HG03378 (cell line): ENCODE measurements around the gene ABLIM2.
"Not testable (repeated sequence)": the region's sequence is repeated elsewhere in the genome, so short reads cannot be mapped to it uniquely, and the experiment has no call there.

Experiments
- ATAC-seq: cut with Tn5 transposase; IDR thresholded peaks from one replicate; pipeline ENCODE4 v1.9.1; 2021; ENCODE audit warnings: mild to moderate bottlenecking, moderate library complexity; ENCODE audit not compliant: unreplicated experiment

Gene ABLIM2

DNA sequence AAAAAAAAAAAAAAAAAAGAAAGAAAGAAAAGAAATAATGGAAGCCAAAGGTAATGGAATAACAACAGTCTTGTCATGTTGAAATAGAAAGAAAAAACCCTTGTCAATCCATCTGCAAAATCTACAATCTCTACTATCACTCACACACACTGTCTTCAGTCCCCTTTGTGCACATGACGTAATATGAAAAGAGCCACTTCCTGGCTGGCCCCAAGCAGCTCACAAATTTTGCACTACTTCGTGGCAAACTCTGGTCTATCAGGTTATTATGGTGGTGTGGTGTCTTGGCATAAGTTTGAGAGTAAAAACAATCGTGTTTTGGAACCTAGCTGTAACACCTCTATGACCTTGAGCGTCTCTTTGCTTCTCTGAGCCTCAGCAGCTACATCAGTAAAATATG is 210.7 kb downstream of the ABLIM2 start:
- no peak for ATAC-seq

DNA sequence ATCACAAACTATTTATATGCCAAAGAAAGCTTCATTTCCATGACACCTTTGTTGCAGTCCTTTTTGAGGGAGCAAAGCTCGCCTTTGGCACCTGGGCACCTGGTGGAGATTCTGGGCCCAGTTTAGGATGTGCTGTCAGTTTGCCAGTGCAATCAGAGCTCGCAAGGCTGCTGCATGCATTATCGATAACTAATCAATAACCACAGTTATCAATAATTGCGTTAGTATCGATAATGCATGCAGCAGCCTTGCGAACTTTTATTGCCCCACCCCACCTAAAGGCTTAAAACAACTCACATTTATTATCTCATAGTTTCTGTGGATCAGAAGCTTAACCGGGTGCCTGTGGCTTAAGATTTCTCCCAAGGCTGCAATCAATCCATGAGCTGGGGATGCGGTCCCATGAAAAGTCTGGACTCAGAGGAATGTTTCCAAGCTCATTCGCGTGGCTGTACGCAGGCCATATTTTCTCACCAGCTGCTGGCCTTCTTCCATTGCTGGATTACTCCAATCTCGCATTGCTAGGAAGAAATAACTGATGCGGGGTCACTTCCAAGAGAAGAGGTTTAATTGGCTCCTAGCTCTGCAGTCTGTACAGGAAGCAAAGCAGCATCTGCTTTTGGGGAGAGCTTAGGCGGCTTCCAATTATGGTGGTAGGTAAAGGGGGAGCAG is 212.8 kb downstream of the ABLIM2 start:
- ATAC-seq: no peak

DNA sequence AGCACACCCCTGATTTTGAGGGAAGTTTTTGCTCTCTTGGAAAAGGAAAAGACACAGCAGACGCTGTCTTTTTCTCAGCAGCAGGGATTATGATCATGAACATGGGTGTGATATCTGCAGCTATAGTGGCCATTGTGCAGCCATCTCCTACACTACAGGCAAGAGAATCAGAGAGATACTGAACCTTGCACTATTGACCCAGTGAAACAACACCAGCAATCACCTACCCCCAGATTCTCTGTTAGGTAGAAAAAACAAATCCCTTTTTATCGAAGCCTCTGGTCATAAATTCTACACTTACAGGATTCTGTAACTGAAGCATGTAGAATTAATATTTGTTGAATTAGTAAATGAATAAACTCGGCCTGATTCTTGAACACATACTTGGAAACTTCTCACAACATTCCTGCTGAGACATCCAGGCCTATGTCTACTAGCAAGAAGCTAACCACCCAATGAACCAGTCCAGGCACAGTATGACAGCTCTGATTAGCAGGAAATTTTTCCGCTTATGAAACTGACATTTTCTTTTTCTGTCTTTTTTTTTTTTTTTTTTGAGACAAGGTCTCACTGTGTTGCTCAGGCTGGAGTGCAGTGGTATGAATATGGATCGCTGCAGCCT is 213.9 kb downstream of the ABLIM2 start:
- ATAC-seq: no peak

DNA sequence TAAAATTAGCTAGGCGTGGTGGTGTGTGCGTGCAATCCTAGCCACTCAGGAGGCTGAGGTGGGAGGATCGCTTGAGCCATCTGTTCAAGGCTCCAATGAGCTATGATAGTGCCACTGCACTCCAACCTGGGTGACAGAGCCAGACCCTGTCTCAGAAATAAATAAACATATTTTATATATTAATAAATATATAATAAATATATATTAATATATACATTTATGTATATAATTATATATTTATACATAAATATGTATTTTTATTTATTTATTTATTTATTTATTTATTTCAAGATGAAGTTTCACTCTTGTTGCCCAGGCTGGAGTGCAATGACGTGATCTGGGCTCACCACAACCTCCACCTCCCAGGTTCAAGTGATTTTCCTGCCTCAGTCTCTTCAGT is 214.9 kb downstream of the ABLIM2 start:
- not testable (repeated sequence) for ATAC-seq

DNA sequence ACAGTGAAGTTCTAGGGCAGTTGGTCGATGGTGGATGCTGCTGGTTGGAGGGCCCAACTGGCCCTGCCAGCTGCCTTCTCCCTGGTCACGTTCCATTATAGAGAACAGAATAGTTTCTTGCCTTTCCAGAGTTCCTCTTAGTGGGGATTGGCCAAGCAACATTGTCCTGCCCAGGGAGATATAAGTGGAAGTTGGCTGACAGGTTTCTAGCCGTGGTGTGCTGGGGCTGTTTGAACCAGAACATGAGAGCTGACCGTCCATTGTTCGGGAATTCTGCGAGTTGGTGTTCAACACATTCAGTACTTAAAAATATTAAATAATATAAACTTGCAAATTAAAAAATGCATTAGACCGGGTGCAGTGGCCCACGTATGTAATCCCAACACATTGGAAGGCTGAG is 215.4 kb downstream of the ABLIM2 start:
- no peak for ATAC-seq

DNA sequence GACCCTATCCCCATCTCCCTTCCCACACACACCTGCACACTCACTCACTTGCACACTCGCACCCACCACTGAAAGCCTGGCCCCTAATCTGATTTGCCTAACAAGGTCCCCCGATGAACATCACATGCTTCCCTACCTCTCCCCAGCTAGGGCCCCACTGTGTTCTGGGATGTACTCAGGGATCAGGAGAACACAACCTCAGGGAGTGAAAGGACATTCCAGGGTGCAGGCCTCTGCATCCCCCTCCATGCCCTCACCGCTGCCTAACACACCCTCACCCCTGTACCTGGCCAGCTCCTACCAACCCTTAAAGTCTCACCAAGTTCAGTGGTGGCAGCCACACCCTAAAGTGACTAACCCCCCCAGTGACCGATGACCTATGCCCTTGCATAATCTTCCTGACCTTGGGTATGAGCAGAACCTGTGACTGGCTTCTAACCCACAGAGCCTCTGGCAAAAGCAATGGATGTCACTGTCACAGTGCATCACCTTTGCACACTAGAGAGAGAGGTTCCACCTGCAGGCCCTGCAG is 216.6 kb downstream of the ABLIM2 start:
- no peak for ATAC-seq

DNA sequence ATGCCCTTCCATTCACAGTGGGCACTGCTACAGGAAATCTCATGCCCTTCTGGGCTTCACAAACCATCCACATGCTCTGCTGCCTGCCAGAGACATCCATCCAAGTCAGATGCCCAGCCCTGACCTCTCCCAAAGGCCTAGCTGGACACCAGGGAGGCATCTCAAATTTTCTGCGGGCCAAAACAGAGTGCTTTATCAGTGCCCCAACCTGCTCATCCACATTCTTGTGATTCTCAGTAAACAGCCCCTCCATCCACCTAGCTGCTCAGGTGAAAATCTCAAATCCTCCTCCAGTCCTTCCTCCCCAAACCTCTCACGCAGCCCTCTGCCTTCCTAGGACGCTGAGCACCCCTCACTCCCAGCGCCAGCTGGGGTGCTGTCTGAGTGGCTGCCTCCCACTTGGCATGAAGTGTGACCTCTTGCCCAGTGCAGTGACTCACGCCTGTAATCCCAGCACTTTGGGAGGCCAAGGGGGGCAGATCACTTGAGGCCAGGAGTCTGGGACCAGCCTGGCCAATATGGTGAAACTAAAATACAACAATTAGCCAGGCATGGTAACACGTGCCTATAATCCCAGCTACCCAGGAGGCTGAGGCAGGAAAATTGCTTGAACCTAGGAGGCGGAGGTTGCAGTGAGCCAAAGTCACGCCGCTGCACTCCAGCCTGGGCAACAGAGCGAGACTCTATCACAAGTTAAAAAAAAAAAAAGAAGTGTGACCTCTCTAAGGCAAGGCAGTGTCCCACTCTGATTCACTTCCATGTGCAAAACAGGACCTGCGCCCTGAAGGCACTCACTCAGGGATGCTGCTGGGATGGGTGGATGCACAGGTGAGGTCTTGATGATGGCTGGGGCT is 217.3 kb downstream of the ABLIM2 start:
- ATAC-seq: no peak

DNA sequence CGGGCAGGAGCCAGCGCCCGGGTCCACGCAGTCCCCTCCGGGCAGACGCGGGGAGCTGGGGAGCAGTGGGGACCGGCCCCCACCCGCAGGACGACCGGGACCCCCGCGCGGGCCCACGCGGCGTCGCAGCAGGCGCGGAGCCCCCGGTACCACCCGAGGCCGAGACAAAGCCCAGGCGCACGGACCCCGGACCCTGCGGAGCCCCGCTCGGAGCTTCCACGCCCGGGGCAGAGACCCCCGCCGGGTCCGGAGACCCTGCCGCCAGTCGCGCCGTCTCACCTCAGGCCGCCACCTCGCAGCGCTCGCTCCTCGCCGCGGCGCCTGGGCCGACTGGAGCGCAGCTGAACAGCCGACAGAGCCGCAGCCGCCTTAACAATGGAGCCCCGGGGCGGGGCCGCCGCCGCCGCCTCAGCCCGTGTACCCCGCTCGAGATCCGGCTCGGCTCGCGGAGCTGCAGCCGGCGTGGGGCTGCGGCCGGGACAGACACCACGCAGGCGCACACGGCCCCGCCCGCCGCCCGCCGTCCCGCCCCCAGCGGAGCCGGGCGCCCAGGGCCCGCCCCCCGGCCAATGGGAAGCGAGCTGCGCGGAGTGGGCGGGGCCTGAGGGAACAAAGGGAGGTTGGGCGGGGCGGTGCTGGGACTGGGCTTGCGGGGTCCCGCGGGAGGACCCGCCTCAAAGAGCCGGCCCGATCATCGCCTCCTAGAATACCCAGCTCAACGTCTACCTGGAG is 219.1 kb downstream of the ABLIM2 start, which contains the start of gene AFAP1:
Gene AFAP1 (minus strand): TSS at position 485 of the 732 bp plus-strand sequence. CDS start 67,783 bp downstream, outside the sequence.
- ATAC-seq: no peak

DNA sequence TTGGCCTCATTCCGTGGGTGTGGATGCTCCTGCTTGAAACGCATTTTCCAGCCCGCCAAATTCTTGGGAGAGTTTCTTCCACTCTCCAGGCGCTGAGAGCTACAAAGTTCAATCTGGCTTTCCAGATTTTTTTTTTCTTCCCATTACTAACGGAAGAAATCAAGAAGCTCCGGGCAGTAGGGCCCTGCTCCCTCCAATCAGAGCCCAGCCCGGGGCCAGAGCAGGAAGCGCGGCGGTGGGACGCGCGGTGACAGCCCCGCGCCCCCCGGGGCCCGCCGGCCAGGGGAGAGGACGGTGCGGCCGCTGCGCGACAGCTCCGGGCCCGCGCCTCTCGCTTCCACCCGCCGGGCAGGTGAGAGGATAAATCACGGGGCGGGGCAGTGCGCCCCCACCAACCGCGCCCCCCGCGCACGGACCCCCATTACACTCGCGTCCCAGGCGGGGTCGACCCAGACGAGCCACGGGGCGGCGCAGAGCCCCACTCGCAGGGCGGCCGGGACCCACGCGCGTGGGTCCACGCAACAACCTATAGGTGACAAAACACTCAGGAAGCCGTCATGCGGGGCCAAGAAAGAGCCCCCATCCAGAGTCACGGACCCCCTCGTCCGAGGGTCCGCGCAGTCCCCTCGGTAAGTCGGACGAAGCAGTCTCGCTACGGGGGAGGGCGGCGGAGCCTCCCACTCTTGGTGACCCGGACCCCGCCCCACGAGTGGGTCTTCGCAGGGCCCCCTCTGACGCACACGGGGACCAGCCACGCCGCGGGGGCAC is 219.8 kb downstream of the ABLIM2 start:
- ATAC-seq: no peak

DNA sequence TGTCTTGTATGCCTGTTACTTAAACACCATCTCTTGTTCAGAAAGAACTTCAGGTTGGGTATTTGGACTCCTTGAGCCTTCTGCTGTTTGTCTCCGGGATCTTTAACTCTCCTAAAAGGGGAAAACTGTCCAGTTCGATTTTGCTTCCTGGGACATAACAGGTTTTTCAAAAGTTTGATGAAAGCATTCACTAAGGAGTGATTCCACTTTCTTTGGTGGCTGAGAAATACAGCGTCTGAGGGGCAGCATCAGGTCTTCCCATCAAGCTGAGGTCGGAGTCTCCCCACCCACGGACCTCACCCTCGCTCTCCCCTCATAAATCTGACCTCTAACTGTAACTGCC is 220.4 kb downstream of the ABLIM2 start:
- no peak for ATAC-seq

DNA sequence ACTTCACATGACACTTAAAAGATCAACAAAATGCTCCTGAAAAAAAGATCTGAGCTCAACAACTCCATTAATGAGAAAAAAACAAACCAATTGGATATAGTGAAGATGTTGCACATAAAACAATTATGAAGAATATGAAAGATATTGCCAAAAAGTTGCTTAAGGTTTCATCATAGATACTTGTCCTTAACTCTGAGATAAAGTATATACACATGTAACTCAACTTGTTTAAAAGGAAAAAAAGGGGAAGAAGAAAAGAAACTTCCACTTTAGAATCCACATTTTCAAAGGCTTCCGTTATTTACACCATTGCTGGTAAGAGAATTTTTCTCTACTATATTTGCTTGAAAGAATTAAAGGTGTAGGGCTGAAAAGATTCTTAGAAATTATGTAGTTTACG is 221.6 kb downstream of the ABLIM2 start:
- no peak for ATAC-seq

DNA sequence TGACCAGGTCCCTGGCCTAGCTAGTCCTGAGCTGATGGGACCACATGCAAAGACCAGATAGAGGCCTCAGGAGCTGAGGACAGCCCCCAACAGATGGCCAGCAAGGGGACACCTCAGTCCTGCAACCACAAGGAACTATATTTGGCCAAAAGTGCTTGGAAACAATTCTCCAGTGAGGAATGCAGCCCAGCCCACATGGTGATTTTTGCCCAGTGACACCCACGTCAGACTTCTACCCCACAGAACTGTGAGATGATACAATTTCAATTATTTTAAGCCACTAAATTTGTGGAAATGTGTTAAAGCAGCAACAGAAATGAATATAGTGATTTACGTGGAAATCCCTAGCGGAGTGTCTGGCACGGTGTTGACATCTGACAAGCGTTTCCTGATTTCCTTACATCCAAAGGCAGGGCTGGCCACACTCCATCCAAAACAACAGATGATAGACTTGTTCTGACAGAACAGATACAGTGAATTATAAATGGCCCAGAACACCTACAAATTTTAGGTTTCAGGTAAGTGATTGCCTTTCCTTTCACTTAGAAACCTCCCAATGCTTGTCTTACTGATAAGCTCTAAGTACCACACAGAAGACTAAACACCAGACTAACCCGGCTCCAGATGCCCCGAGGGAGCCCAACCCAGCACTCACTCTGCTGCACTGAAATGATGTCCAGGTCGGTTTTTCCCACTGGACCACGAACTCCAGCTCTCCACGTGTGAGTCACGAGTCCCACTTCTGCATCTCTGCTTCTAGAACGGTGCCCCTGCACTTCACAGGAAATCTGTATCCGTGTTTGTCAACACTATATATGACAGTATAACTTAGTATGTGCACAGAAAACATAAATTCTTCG is 224.7 kb downstream of the ABLIM2 start:
- ATAC-seq: no peak

DNA sequence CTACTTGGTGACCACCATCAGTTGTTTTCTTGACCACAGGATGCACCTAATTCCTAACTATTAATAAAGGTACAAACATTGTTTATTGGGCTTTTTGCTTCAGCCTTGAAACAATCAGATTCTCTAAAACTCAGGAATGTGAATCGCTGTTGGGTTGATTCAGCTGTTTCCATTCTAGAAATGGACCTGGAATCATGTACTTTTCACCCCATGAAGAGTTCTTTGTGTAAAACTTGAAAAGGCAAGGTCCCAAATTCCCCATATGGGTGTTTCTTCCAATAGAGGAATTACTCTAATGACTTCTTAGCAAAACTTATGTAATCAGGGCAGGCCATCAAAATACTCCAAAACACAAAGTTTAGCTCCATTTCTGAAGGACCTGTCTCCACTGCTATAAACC is 226.3 kb downstream of the ABLIM2 start:
- ATAC-seq: no peak

DNA sequence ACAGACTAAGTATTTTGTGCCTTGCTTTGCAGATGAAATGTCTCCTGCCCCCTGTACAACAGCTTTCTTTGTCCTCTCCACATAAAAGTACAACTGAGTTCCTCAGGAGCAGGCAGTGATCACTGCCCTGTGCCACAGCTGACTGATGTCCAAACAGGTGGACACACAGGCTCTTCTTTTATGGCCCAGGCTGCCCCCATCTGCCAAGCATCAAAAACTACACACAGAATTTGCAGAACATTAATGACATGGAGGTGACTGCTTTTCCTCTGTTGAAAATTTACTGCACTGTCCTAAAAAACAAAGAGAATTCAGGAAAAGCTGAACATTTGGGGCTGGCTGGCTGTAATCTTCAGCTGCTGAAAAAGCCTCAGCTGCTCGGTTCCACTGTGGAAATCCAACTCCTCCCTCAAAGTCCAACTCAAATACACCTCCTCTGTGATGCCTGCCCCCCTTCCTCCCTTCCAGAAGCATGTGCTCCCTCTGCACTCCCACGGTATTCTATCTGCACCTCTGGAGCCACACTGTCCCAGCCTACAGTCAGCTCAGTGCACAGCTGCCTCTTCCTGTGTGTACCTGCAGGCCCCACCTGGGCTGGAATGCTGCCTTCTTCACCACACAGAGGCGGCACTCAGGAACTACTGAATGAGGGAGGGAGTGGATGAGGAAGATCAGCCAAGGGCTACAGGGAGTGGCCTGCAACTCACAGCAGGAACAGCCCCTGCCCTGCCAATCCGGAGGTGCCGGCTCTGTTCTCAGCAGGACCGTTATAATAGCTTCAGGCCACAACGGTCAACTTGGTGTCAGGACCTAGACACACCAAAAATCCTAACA is 229.3 kb downstream of the ABLIM2 start:
- no peak for ATAC-seq

DNA sequence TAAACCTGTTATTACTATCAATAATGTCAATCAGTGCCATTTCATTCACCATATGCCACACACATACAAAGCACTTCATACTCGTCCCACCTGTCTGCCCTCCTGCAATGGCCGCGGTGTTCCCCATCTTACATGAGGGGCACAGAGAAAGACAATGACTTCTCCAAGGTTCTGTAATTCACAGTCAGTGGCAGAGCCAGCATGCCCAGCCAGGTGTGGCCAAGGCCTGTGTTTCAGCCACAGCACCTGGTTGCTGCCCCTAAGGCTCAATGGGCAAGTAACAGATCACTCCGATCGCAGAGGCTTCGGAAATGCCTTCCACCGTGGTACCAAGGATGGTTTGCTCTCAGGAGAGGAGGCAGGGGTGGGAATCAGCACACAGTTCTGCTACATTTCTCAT is 229.9 kb downstream of the ABLIM2 start:
- ATAC-seq: no peak

DNA sequence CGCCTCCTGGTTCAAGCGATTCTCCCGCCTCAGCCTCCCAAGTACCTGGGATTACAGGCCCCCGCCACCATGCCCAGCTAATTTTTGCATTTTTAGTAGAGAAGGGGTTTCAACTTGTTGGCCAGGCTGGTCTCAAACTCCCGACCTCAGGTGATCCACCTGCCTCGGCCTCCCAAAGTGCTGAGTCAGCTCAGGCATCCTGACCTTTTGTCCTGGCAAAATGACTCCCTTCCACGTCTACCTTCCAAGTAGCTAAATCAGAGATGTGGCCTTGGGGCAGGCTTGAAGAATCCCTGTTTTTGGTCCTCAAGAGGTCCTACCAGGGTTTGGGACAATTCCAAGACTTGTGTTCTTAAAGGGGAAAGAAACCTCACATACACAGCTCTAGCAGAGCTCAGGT is 231.8 kb downstream of the ABLIM2 start:
- ATAC-seq: no peak

DNA sequence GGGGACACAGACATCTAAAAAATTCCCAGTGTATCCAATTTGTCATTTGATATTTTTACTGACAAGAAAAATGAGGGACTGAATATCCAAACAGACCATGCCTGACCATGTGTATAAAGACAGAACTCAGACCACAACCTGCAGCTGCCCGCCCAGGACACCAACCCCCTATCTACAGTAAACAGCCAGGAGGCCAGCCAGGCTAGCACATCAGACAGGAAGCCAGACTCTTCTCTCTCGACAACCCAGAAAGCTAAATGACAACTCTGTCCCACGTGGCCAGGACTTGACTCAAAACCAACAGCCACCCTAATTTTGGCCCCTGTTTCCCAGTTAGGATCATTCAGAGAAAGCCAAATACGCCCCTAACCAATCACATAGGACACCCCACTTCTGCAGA is 234.0 kb downstream of the ABLIM2 start:
- no peak for ATAC-seq

DNA sequence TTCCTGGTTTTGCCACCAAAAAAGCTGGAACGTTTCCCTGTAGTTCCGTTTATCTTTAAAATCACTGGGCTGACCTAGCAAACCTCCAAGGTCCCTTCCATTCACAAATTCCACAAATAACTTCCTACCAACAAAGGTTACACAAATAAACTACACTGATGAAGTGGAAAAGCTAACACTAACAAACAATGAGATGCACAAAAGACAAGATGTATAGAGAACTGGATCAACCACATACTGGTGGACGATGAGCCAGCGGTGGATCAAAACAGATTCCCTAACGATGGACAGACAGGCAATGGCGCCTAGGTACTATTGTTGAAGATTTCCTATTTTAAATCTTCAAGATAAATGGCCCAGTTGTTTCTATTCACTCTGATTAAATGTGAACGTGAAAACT is 234.4 kb downstream of the ABLIM2 start:
- no peak for ATAC-seq

DNA sequence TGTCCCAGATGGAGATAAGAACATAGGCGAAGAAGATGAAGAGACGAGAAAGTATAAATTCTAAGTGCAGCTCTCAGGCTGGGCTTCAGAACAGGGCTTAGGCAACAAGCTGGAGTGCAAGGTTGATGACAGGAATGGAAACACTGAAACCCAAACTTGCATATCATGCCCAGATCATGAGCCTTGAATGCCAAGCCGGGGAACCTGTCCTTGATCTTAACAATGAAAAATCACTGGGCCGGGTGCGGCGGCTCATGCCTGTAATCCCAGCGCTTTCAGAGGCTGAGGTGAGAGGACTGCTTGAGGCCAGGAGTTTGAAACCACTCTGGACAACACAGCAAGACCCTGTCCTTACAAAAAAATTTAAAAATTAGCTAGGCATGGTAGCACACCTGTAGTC is 236.1 kb downstream of the ABLIM2 start:
- no peak for ATAC-seq
